Measurements from ENCODE around the gene SPIRE1.

DNA sequence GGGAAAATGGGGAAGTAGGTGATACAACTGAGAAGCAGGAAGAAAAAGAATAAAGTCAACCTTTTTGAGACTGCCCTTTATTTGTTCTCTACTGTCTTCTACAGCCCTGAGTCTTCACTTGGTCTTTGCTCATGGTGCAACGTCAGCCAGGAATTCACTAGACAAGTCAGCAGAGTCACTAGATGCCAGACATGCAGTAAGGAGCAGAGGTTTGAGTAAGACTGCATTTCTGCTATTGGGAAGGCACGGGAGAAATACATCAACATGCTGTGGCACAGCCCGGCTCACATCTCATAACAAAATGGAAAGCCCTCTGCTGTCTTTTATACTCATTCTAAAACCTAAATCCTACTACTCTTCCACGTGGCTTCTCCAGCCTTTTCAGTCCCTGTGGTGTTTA is 183.0 kb downstream of the SPIRE1 start:
- TF ChIP-seq EGR1 (IDR thresholded peaks at IDR 0.05): no peak
- TF ChIP-seq, protein P1, sequence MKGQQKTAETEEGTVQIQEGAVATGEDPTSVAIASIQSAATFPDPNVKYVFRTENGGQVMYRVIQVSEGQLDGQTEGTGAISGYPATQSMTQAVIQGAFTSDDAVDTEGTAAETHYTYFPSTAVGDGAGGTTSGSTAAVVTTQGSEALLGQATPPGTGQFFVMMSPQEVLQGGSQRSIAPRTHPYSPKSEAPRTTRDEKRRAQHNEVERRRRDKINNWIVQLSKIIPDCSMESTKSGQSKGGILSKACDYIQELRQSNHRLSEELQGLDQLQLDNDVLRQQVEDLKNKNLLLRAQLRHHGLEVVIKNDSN (IDR thresholded peaks at IDR 0.05): no peak
- no peak for TF ChIP-seq YY1 (IDR thresholded peaks at IDR 0.05; ENCODE audit: low read depth)
- TF ChIP-seq, protein P2, sequence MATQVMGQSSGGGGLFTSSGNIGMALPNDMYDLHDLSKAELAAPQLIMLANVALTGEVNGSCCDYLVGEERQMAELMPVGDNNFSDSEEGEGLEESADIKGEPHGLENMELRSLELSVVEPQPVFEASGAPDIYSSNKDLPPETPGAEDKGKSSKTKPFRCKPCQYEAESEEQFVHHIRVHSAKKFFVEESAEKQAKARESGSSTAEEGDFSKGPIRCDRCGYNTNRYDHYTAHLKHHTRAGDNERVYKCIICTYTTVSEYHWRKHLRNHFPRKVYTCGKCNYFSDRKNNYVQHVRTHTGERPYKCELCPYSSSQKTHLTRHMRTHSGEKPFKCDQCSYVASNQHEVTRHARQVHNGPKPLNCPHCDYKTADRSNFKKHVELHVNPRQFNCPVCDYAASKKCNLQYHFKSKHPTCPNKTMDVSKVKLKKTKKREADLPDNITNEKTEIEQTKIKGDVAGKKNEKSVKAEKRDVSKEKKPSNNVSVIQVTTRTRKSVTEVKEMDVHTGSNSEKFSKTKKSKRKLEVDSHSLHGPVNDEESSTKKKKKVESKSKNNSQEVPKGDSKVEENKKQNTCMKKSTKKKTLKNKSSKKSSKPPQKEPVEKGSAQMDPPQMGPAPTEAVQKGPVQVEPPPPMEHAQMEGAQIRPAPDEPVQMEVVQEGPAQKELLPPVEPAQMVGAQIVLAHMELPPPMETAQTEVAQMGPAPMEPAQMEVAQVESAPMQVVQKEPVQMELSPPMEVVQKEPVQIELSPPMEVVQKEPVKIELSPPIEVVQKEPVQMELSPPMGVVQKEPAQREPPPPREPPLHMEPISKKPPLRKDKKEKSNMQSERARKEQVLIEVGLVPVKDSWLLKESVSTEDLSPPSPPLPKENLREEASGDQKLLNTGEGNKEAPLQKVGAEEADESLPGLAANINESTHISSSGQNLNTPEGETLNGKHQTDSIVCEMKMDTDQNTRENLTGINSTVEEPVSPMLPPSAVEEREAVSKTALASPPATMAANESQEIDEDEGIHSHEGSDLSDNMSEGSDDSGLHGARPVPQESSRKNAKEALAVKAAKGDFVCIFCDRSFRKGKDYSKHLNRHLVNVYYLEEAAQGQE (IDR thresholded peaks at IDR 0.05; ENCODE audit: low read depth): no peak
- no peak for TF ChIP-seq CREB1 (IDR thresholded peaks at IDR 0.05; ENCODE audit: low read depth)
- no peak for TF ChIP-seq ZBTB7A (IDR thresholded peaks at IDR 0.05; ENCODE audit: low read depth)
- TF ChIP-seq TEAD4 (IDR thresholded peaks at IDR 0.05): no peak
- TF ChIP-seq TAF1 (IDR thresholded peaks at IDR 0.05; ENCODE audit: low read depth): no peak
- no peak for TF ChIP-seq EP300 (IDR thresholded peaks at IDR 0.05; ENCODE audit: borderline replicate concordance)
- no peak for TF ChIP-seq FOXM1 (IDR thresholded peaks at IDR 0.05; ENCODE audit: borderline replicate concordance, low read depth)
- no peak for TF ChIP-seq CEBPB (IDR thresholded peaks at IDR 0.05)
- TF ChIP-seq, protein P3, sequence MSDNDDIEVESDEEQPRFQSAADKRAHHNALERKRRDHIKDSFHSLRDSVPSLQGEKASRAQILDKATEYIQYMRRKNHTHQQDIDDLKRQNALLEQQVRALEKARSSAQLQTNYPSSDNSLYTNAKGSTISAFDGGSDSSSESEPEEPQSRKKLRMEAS (IDR thresholded peaks at IDR 0.05): no peak

Data from Ishikawa (cell line).